GM21528 (cell line): ENCODE data around the gene BOD1L1.
"Not testable (repeated sequence)": the region's sequence is repeated elsewhere in the genome, so short reads cannot be mapped to it uniquely, and the experiment has no call there.

Experiments used
- ATAC-seq: cut with Tn5 transposase; IDR thresholded peaks from one replicate; pipeline ENCODE4 v1.9.1; 2021; ENCODE audit warnings: mild to moderate bottlenecking, moderate library complexity; ENCODE audit not compliant: unreplicated experiment, low FRiP score

The BOD1L1 gene

GRCh38 chr4:13561673-13562072 is 65.9 kb downstream of the BOD1L1 start:
- no peak for ATAC-seq

- ATAC-seq, result not testable (repeated sequence)
Measured at GRCh38 chr4:13560111-13560510, 67.4 kb downstream of the BOD1L1 start.

GRCh38 chr4:13559413-13559812 is 68.1 kb downstream of the BOD1L1 start:
- no peak for ATAC-seq

- ATAC-seq, result no peak
Measured at GRCh38 chr4:13558881-13559280, 68.6 kb downstream of the BOD1L1 start.

- ATAC-seq, result no peak
Measured at GRCh38 chr4:13555325-13555724, 72.2 kb downstream of the BOD1L1 start.

- ATAC-seq, result no peak
Measured at GRCh38 chr4:13553081-13553480, 74.4 kb downstream of the BOD1L1 start.

- peak; percentile 79 for ATAC-seq
Measured at GRCh38 chr4:13548984-13549546, 78.5 kb downstream of the BOD1L1 start.

GRCh38 chr4:13548059-13548983 is 79.2 kb downstream of the BOD1L1 start:
- no peak for ATAC-seq

- no peak for ATAC-seq
Measured at GRCh38 chr4:13547485-13548041, 80.0 kb downstream of the BOD1L1 start.

GRCh38 chr4:13546941-13547484 is 80.5 kb downstream of the BOD1L1 start:
- no peak for ATAC-seq

- no peak for ATAC-seq
Measured at GRCh38 chr4:13546142-13546940, 81.2 kb downstream of the BOD1L1 start.

GRCh38 chr4:13545394-13545808 is 82.1 kb downstream of the BOD1L1 start:
- no peak for ATAC-seq

- peak; percentile 41 for ATAC-seq
Measured at GRCh38 chr4:13544606-13545393, 82.7 kb downstream of the BOD1L1 start.

- no peak for ATAC-seq
Measured at GRCh38 chr4:13543839-13544605, 83.5 kb downstream of the BOD1L1 start, which contains the start of gene NKX3-2. Gene NKX3-2 (minus strand): TSS chr4:13544508. CDS start chr4:13544414, 94 bp downstream.

- ATAC-seq, result no peak
Measured at GRCh38 chr4:13543032-13543838, 84.3 kb downstream of the BOD1L1 start.

GRCh38 chr4:13542577-13543031 is 84.9 kb downstream of the BOD1L1 start:
- ATAC-seq, result no peak

GRCh38 chr4:13541720-13542576 is 85.6 kb downstream of the BOD1L1 start:
- no peak for ATAC-seq
